HK-2 (cell line): Measurements from ENCODE around the gene NHSL2.
A peak's percentile ranks its signal among the peaks of the same experiment; 100 is the strongest.

ENCODE experiments used
- DNase-seq: peaks from one replicate; pipeline ENCODE4 v3.0.0-alpha.2; 2018; ENCODE audit not compliant: unreplicated experiment

NHSL2 gene

DNA sequence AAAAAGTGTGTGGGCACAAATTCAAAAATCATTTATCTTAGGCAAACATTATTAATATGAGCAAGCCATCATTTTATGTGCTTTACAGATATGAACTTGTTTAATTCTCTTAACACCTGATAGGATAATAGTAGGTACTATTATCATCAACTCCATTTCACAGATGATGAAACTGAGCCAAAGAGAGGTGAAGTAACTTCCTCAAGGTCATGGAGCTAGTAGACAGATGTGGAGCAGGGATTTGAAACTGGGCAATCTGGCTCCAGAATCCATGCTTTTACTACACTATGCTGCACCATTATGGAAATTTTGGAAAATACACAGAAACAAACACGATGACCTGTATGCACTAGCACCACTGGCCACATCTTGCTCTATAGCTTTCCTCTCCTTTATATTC lies 269.9 kb downstream of the NHSL2 start:
- DNase-seq, result no peak

DNA sequence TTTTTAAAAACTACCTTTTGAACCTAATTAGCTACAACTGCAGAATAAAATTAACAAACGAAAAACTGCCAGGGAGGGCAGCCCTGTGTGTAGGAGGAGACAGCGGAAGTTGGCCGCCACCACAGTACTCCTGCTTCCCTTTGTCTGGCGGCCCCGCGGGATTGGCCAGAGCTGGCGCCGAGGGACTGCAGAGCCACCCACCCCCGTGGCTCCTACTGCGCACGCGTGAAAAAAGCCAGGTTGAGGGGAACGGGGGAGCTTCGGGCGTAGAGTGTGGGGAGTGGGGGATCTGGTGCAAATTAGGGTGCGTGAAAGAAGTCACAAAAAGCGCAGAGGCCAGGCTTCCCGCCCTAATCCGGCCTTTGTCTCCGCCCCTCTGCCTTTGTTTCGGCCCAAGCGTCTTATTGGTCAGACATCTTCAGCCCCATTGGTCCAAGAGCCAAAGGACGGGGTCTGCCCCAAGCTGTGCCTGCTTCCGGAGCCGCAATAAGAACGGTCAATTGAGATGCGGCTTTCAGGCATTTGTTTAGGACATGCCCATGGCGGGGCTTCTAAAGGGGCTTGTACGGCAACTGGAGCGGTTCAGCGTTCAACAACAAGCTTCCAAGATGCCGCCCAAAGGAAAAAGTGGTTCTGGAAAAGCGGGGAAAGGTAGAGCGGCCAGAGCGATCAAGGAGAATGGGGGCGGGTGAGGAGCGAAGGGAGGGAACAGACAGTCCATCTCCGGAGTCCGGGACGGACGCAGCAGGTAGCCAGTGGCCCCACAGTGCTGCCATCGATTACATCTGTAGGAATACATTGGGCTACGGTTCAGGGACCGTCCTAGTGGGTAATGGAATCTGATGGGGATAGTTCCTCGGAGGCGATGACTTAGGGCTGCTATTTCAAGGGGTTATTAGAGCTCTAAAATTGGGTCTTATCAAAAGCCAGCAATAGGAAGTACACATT lies 270.8 kb downstream of the NHSL2 start, which contains the start of gene PIN4:
Gene PIN4, plus strand, starts transcription at position 580 of the 948 bp plus-strand sequence. Its CDS starts 29 bp downstream, at position 609.
- peak; percentile 92 for DNase-seq

DNA sequence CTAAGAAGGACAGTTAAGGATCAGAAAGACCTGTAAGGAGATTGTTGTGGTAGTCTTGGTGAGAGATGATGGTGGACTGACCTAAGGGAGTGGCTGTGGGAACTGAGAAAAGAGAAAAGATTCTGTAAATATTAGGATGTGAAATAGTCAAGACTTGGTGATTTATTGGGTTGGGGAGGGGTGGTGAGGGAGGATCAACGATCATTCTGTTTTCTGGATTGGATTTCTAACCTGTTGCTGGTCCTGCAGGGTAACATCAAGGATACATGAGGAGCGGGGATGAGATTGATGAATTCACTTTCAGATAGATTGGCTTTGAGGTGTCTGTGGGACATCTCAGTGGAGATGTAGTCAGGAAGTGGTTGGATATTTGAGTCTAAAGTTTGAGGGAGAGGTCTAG lies 272.3 kb downstream of the NHSL2 start:
- no peak for DNase-seq

DNA sequence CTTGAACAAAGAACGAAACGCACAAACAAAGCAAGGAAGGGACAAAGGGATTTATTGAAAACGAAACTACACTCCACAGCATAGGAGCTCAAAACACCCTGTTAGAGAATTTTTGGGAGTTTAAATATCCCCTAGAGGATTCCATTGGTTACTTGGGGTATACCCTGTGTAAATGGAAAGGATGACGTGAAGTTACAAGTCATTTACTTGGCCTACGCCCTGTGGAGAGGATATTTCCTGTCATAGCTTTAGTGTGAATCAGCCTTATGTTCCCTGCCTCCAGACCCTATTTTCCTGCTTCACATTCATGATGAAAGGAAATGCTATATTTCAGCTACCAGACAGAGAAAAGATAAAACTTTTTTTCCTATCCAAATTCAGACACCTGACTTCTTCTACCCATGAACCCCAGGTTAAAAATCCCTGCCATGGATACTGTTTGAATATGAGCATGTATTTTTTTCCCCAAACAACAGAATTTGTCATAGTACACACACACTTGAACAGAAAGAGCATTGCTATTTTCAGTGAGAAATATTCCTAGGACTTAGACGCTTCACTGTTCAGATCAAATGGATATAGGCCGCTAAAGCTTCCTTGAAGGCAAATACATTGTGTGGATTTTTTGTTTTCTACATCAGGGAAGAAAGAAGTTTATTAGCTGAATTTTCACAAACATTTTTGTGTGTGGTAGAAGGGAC lies 291.3 kb downstream of the NHSL2 start:
- DNase-seq, result peak; percentile 17
